ENCODE measurements around the gene UBE4A. TPM values are rescaled to one million over a fixed set of nuclear protein-coding genes. Genes with fewer than 3 reads are reported as not detected.
A peak's percentile ranks its signal among the peaks of the same experiment; 100 is the strongest.

UBE4A gene
- total and polyA plus RNA-seq, 10 of the 15 experiments (the other 5 are each of a cell fraction or from before 2014, with no cell fraction given) = 6.2 to 39.6 (median 30.3) TPM

DNA sequence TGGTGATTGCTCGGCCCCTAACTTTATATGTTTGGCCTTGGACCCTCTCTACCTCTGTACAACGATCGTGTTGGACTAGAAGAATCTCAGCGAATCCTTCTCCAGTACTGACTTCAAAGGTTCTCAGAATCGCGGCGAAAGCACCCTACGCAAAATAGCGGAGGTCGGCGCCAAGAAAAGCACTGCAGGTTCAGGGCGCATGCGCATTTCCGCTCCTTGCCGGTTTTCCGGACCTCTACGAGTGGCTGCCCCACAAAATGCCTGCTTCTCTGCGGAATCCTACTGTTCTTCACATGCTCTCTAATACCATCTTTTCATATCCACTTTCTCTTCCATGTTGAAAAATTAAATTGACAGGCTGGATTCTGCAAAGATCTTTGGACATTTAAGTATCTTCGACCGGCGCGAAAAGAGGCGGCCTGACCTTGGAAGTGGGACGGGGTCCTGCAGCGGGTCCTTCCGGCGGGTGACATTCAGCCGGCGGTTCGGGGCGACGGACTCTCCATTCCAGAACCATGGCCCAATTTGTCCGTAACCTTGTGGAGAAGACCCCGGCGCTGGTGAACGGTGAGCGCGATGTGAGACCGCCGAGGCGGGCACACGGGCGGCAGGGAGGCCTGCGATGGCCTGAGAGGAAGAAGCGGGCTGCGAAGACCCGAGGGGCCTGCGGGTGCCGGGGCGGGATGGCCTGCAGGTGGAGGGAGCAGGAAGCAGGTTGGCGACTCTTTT is 41.9 kb downstream of the UBE4A start, which contains the start of gene ATP5MG (continued):
- TF ChIP-seq ZBTB33 (IDR thresholded peaks at IDR 0.05) (peak; percentile 78), NR2F1 (conservative IDR thresholded peaks at IDR 0.05) (no peak), ATF7 (IDR thresholded peaks at IDR 0.05; ENCODE audit: low read depth) (peak; percentile 78), FOXK2 (IDR thresholded peaks at IDR 0.05) (peak; percentile 85), RFX5 (IDR thresholded peaks at IDR 0.05; ENCODE audit: low read depth, low read length) (no peak), IKZF2 (IDR thresholded peaks at IDR 0.05) (peak in 1 of 2 experiments; percentile 35; a peak in 1 of 4 replicates), DPF2 (IDR thresholded peaks at IDR 0.05) (no peak), CHD4 (IDR thresholded peaks at IDR 0.05) (no peak), RUNX3 (IDR thresholded peaks at IDR 0.05; ENCODE audit: low read length) (0 out of 2 replicates have a peak, but pooled peaks have one; percentile 10), ZNF207 (IDR thresholded peaks at IDR 0.05; ENCODE audit: borderline replicate concordance) (no peak; the same call in none of the 2 replicates), TAF1 (IDR thresholded peaks at IDR 0.05; ENCODE audit: borderline replicate concordance, low read depth, low read length) (peak; percentile 45; the same call in 1 of the 2 replicates), SRF (IDR thresholded peaks at IDR 0.05; ENCODE audit: low read depth in 2 of 2, low read length in 2 of 2) (no peak), EED (IDR thresholded peaks at IDR 0.05; ENCODE audit: low read depth) (no peak), CBX5 (IDR thresholded peaks at IDR 0.05; ENCODE audit: low read depth) (no peak), MYC (IDR thresholded peaks at IDR 0.05; ENCODE audit: insufficient read depth, insufficient read length, insufficient replicate concordance, low read length, severe bottlenecking) (peak; percentile 60), SPI1 (IDR thresholded peaks at IDR 0.05; ENCODE audit: borderline replicate concordance, insufficient read depth, low read depth, low read length) (no peak), GATAD2B (conservative IDR thresholded peaks at IDR 0.05; ENCODE audit: low read depth) (peak; percentile 40; the same call in 1 of the 2 replicates), FOXM1 (IDR thresholded peaks at IDR 0.05; ENCODE audit: low read depth, low read length) (no peak; the same call in 1 of the 2 replicates), RB1 (IDR thresholded peaks at IDR 0.05; ENCODE audit: borderline replicate concordance) (peak; percentile 78; the same call in 1 of the 2 replicates), YY1 (IDR thresholded peaks at IDR 0.05; ENCODE audit: low read depth, low read length) (peak; percentile 39; the same call in 1 of the 2 replicates)
- TF ChIP-seq, protein P1, sequence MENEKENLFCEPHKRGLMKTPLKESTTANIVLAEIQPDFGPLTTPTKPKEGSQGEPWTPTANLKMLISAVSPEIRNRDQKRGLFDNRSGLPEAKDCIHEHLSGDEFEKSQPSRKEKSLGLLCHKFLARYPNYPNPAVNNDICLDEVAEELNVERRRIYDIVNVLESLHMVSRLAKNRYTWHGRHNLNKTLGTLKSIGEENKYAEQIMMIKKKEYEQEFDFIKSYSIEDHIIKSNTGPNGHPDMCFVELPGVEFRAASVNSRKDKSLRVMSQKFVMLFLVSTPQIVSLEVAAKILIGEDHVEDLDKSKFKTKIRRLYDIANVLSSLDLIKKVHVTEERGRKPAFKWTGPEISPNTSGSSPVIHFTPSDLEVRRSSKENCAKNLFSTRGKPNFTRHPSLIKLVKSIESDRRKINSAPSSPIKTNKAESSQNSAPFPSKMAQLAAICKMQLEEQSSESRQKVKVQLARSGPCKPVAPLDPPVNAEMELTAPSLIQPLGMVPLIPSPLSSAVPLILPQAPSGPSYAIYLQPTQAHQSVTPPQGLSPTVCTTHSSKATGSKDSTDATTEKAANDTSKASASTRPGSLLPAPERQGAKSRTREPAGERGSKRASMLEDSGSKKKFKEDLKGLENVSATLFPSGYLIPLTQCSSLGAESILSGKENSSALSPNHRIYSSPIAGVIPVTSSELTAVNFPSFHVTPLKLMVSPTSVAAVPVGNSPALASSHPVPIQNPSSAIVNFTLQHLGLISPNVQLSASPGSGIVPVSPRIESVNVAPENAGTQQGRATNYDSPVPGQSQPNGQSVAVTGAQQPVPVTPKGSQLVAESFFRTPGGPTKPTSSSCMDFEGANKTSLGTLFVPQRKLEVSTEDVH (IDR thresholded peaks at IDR 0.05; ENCODE audit: low read depth, partially characterized antibody) = no peak
- TF ChIP-seq, protein P2, sequence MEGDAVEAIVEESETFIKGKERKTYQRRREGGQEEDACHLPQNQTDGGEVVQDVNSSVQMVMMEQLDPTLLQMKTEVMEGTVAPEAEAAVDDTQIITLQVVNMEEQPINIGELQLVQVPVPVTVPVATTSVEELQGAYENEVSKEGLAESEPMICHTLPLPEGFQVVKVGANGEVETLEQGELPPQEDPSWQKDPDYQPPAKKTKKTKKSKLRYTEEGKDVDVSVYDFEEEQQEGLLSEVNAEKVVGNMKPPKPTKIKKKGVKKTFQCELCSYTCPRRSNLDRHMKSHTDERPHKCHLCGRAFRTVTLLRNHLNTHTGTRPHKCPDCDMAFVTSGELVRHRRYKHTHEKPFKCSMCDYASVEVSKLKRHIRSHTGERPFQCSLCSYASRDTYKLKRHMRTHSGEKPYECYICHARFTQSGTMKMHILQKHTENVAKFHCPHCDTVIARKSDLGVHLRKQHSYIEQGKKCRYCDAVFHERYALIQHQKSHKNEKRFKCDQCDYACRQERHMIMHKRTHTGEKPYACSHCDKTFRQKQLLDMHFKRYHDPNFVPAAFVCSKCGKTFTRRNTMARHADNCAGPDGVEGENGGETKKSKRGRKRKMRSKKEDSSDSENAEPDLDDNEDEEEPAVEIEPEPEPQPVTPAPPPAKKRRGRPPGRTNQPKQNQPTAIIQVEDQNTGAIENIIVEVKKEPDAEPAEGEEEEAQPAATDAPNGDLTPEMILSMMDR (IDR thresholded peaks at IDR 0.05 in 2 of 3, conservative IDR thresholded peaks at IDR 0.05 in 1 of 3; ENCODE audit: control insufficient read depth in 2 of 3, extremely low read depth in 1 of 3, insufficient read depth in 1 of 3, low read depth in 3 of 3, low read length in 3 of 3) = no peak
- TF ChIP-seq, protein P3, sequence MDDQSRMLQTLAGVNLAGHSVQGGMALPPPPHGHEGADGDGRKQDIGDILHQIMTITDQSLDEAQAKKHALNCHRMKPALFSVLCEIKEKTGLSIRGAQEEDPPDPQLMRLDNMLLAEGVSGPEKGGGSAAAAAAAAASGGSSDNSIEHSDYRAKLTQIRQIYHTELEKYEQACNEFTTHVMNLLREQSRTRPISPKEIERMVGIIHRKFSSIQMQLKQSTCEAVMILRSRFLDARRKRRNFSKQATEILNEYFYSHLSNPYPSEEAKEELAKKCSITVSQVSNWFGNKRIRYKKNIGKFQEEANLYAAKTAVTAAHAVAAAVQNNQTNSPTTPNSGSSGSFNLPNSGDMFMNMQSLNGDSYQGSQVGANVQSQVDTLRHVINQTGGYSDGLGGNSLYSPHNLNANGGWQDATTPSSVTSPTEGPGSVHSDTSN (IDR thresholded peaks at IDR 0.05; ENCODE audit: insufficient replicate concordance, low read depth, low read length) = no peak
